SK-N-SH (cell line): ENCODE results near the gene NOL7.

Experiments
- CHD2 ChIP-seq: fragments of 150-350 bp; IDR thresholded peaks from 2 replicates; pipeline ENCODE4 v1.6.1; 2018; ENCODE audit warnings: low read length; ENCODE audit not compliant: partially characterized antibody
- CTCF ChIP-seq: fragments of 200-600 bp; sonication (generic); IDR thresholded peaks from 2 replicates; pipeline ENCODE4 v1.6.1; 2017; ENCODE audit warnings: antibody characterized with exemption, mild to moderate bottlenecking, moderate library complexity
- EZH2phosphoT487 ChIP-seq: fragments of 200-600 bp; sonication (generic); IDR thresholded peaks from 2 replicates; pipeline ENCODE4 v1.6.1; 2017; ENCODE audit warnings: low read depth, mixed run types, mild to moderate bottlenecking, antibody characterized with exemption, moderate library complexity, borderline replicate concordance
- GABPA ChIP-seq: IDR thresholded peaks from 2 replicates; pipeline ENCODE4 v1.4.0; 2012; ENCODE audit warnings: low read depth, mild to moderate bottlenecking
- NFIC ChIP-seq: IDR thresholded peaks from 2 replicates; pipeline ENCODE4 v1.4.0; 2012; ENCODE audit warnings: borderline replicate concordance
- TAF1 ChIP-seq: IDR thresholded peaks from 2 replicates; pipeline ENCODE4 v1.6.1; 2012; ENCODE audit warnings: low read depth, mild to moderate bottlenecking, low read length, moderate library complexity, borderline replicate concordance
- USF1 ChIP-seq: IDR thresholded peaks from 2 replicates; pipeline ENCODE4 v1.4.0; 2012; ENCODE audit warnings: low read depth, borderline replicate concordance
- USF2 ChIP-seq: fragments of 150-350 bp; IDR thresholded peaks from 2 replicates; pipeline ENCODE4 v1.6.1; 2017; ENCODE audit warnings: antibody characterized with exemption, low read length, low read depth, borderline replicate concordance

GRCh38 chr6:13653296-13653695 lies 38.2 kb downstream of the NOL7 start:
- TF ChIP-seq CHD2 (no peak), CTCF (no peak), TAF1 (no peak), NFIC (no peak), GABPA (no peak), EZH2phosphoT487 (no peak), USF1 (0 out of 2 replicates have a peak, but pooled peaks have one; percentile 31), USF2 (no peak)
